Transverse colon (tissue), 3 donors: ENCODE data around the gene MYO18B.

Source experiments
- POLR2A ChIP-seq: fragments of 450-650 bp; IDR thresholded peaks from one replicate; pipeline ENCODE4 v1.6.1; 2016; ENCODE audit warnings: antibody characterized with exemption, mild to moderate bottlenecking, moderate library complexity
- TF ChIP-seq, protein P1 (sequence below), 5 experiments: fragments of 200-600 bp in 3 of 5; fragments of 450-650 bp in 2 of 5; sonication (generic) in 3 of 5; IDR thresholded peaks; 1 replicate in 2 of 5; 2 replicates in 3 of 5; pipeline ENCODE4 v1.5.1; 2016 to 2017; ENCODE audit warnings: antibody characterized with exemption in 5 of 5, inconsistent platforms in 3 of 5, mild to moderate bottlenecking in 2 of 5, moderate library complexity in 1 of 5

DNA sequence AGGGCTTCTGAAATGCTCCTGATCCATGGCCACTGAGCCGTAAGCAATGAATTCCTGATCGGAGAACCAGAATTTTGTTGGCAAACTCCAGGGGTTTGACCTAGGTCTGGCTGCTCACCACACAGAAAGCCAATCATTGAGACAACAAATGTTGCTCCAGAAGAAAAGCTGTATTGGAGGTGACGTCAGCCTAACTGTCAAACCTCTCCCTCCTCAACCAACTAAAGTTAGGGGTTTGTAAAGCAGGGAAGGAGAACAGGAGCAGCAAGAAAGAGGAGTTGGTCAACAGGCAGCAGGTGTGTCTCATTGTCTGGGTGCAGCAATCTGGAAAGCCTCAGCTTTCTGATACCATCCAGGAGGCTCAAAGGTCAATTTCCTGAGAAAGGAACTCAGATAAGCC is 293.5 kb downstream of the MYO18B start:
- TF ChIP-seq, protein P1, sequence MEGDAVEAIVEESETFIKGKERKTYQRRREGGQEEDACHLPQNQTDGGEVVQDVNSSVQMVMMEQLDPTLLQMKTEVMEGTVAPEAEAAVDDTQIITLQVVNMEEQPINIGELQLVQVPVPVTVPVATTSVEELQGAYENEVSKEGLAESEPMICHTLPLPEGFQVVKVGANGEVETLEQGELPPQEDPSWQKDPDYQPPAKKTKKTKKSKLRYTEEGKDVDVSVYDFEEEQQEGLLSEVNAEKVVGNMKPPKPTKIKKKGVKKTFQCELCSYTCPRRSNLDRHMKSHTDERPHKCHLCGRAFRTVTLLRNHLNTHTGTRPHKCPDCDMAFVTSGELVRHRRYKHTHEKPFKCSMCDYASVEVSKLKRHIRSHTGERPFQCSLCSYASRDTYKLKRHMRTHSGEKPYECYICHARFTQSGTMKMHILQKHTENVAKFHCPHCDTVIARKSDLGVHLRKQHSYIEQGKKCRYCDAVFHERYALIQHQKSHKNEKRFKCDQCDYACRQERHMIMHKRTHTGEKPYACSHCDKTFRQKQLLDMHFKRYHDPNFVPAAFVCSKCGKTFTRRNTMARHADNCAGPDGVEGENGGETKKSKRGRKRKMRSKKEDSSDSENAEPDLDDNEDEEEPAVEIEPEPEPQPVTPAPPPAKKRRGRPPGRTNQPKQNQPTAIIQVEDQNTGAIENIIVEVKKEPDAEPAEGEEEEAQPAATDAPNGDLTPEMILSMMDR (IDR thresholded peaks at IDR 0.05) = no peak
- TF ChIP-seq POLR2A = no peak
